ENCODE measurements around the gene ZNF232. TPM values are rescaled to one million over a fixed set of nuclear protein-coding genes. Genes with fewer than 3 reads are reported as not detected.

ZNF232 gene
- polyA plus RNA-seq, 1 donor = 11.1 TPM

Other genes with a start within 250 kb of the ZNF232 start
- gene C17orf107, start 212.3 kb downstream of the ZNF232 start, polyA plus RNA-seq = 2.1 TPM
- 0.37 TPM for gene CHRNE, start 208.8 kb downstream of the ZNF232 start, polyA plus RNA-seq
- 1.5 TPM for gene GP1BA, start 179.6 kb downstream of the ZNF232 start, polyA plus RNA-seq
- 47.1 TPM for gene SLC25A11, start 171.8 kb downstream of the ZNF232 start, polyA plus RNA-seq
- 117 TPM for gene RNF167, start 171.6 kb downstream of the ZNF232 start, polyA plus RNA-seq
- 557 TPM for gene PFN1, start 163.3 kb downstream of the ZNF232 start, polyA plus RNA-seq
- gene ENO3, start 160.8 kb downstream of the ZNF232 start, polyA plus RNA-seq = 31.4 TPM
- gene SPAG7, start 144.1 kb downstream of the ZNF232 start, polyA plus RNA-seq = 82.0 TPM
- gene CAMTA2, start 124.2 kb downstream of the ZNF232 start, polyA plus RNA-seq = 35.6 TPM
- 4.6 TPM for gene INCA1, start 114.4 kb downstream of the ZNF232 start, polyA plus RNA-seq
- gene KIF1C, start 113.9 kb downstream of the ZNF232 start, polyA plus RNA-seq = 69.2 TPM
- 3.2 TPM for gene SLC52A1, start 76.5 kb downstream of the ZNF232 start, polyA plus RNA-seq
- gene ZFP3, start 33.4 kb downstream of the ZNF232 start, polyA plus RNA-seq = 9.9 TPM
- 0.54 TPM for gene USP6, start 4.2 kb upstream of the ZNF232 start, polyA plus RNA-seq
- 14.6 TPM for gene ZNF594, start 80.0 kb upstream of the ZNF232 start, polyA plus RNA-seq
- 4.1 TPM for gene SCIMP, start 123.0 kb upstream of the ZNF232 start, polyA plus RNA-seq
- gene RABEP1, start 170.4 kb upstream of the ZNF232 start, polyA plus RNA-seq = 42.5 TPM

Data from large intestine (tissue), 1 donor.